ENCODE measurements around the gene NEU1. TPM values are rescaled to one million over a fixed set of nuclear protein-coding genes. Genes with fewer than 3 reads are reported as not detected.

Gene NEU1
- total RNA-seq, 1 donor from 2014 or later = 31.9 TPM

DNA sequence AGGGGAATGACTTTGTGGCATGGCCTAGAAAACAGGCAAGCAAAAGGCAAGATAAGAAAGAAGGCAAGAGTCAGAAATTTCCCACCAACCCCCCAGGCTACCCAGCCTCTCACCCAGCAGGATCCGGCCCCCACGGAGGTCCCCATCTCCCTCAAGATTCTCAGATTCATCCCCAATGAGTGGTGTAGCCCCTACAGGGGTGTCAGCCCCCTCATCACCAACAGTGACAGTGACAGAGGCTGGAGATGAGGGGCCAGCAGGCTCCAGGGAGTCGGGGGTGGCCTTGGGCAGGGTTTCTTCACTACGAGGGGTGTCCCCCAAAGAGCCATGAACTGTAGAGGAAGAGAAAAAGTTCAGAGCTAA lies 33.9 kb upstream of the NEU1 start:
- Mint-ChIP-seq H3K9me3 (ENCODE audit: unreplicated experiment) (no peaks in the 10 kb centered on the region), H3K4me3 (ENCODE audit: unreplicated experiment) (peak overlapping the region; percentile 88), H3K36me3 (ENCODE audit: low read depth, unreplicated experiment) (peaks cover 13% of the 10 kb centered on the region), H3K27ac (ENCODE audit: unreplicated experiment) (no peak overlapping the region), H3K27me3 (ENCODE audit: unreplicated experiment) (peaks cover 2% of the 10 kb centered on the region), H3K4me1 (ENCODE audit: unreplicated experiment) (peaks cover 8% of the 10 kb centered on the region)
- DNase-seq (ENCODE audit: low spot score) = no peak
- TF ChIP-seq, protein P1, sequence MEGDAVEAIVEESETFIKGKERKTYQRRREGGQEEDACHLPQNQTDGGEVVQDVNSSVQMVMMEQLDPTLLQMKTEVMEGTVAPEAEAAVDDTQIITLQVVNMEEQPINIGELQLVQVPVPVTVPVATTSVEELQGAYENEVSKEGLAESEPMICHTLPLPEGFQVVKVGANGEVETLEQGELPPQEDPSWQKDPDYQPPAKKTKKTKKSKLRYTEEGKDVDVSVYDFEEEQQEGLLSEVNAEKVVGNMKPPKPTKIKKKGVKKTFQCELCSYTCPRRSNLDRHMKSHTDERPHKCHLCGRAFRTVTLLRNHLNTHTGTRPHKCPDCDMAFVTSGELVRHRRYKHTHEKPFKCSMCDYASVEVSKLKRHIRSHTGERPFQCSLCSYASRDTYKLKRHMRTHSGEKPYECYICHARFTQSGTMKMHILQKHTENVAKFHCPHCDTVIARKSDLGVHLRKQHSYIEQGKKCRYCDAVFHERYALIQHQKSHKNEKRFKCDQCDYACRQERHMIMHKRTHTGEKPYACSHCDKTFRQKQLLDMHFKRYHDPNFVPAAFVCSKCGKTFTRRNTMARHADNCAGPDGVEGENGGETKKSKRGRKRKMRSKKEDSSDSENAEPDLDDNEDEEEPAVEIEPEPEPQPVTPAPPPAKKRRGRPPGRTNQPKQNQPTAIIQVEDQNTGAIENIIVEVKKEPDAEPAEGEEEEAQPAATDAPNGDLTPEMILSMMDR (IDR thresholded peaks at IDR 0.05; ENCODE audit: unreplicated experiment) = no peak

DNA sequence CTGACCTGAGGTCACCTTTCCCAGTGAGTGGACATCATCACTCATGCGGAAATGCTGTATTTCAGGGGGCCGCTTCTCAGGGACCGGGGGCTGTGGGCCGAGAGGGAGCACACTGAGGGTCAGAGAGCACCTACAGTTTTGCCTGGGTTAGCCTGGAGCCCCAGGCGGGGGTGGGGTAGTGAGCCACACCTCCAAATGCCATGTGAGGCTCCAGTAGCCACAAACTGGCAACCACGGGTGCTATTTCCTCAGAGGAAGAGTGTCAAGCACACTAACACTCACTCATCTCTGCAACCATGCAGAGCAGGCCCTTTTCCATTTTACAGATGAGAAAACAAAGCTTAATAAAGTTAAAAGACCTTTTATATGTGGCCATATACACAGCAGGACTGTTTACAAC lies 30.2 kb upstream of the NEU1 start:
- Mint-ChIP-seq H3K36me3 (ENCODE audit: low read depth, unreplicated experiment) (peaks cover 26% of the 10 kb centered on the region), H3K9me3 (ENCODE audit: unreplicated experiment) (no peaks in the 10 kb centered on the region)
- TF ChIP-seq, protein P1 (IDR thresholded peaks at IDR 0.05; ENCODE audit: unreplicated experiment) = no peak

GRCh38 chr6:31889331-31889972 lies 26.8 kb upstream of the NEU1 start:
- Mint-ChIP-seq H3K9me3 (ENCODE audit: unreplicated experiment) (no peaks in the 10 kb centered on the region), H3K4me3 (ENCODE audit: unreplicated experiment) (peak overlapping the region; percentile 29), H3K27ac (ENCODE audit: unreplicated experiment) (peak overlapping the region; percentile 49), H3K27me3 (ENCODE audit: unreplicated experiment) (peaks cover 7% of the 10 kb centered on the region), H3K36me3 (ENCODE audit: low read depth, unreplicated experiment) (peaks cover 27% of the 10 kb centered on the region), H3K4me1 (ENCODE audit: unreplicated experiment) (peaks cover 3% of the 10 kb centered on the region)
- no peak for DNase-seq (ENCODE audit: low spot score)
- TF ChIP-seq, protein P1 (IDR thresholded peaks at IDR 0.05; ENCODE audit: unreplicated experiment) = no peak

More for the DNA sequence above, 30.2 kb upstream of the NEU1 start:
- H3K27ac Mint-ChIP-seq (ENCODE audit: unreplicated experiment) = no peak overlapping the region
- peaks cover 7% of the 10 kb centered on the region for H3K4me1 Mint-ChIP-seq (ENCODE audit: unreplicated experiment)
- H3K27me3 Mint-ChIP-seq (ENCODE audit: unreplicated experiment) = no peaks in the 10 kb centered on the region
- no peak for DNase-seq (ENCODE audit: low spot score)
- no peak overlapping the region for H3K4me3 Mint-ChIP-seq (ENCODE audit: unreplicated experiment)

GRCh38 chr6:31888276-31889258 lies 25.9 kb upstream of the NEU1 start:
- H3K27me3 Mint-ChIP-seq (ENCODE audit: unreplicated experiment) = peaks cover 7% of the 10 kb centered on the region
- peaks cover 3% of the 10 kb centered on the region for H3K4me1 Mint-ChIP-seq (ENCODE audit: unreplicated experiment)
- no peak overlapping the region for H3K4me3 Mint-ChIP-seq (ENCODE audit: unreplicated experiment)
- TF ChIP-seq, protein P1 (IDR thresholded peaks at IDR 0.05; ENCODE audit: unreplicated experiment) = peak; percentile 51
- no peak overlapping the region for H3K27ac Mint-ChIP-seq (ENCODE audit: unreplicated experiment)
- peak; percentile 57 for DNase-seq (ENCODE audit: low spot score)
- H3K36me3 Mint-ChIP-seq (ENCODE audit: low read depth, unreplicated experiment) = peaks cover 26% of the 10 kb centered on the region
- H3K9me3 Mint-ChIP-seq (ENCODE audit: unreplicated experiment) = no peaks in the 10 kb centered on the region

Measured in endothelial cell (in vitro differentiated cells).